Omental fat pad (tissue), 4 donors: ENCODE data around the gene CDC25C. TPM values are rescaled to one million over a fixed set of nuclear protein-coding genes. Genes with fewer than 3 reads are reported as not detected.

Source experiments
- ATAC-seq: fragments of 150-250 bp; one replicate; pipeline ENCODE4 v1.9.1; 2016; ENCODE audit warnings: mild to moderate bottlenecking, moderate library complexity; ENCODE audit not compliant: low FRiP score
- DNase-seq: peaks from one replicate; pipeline ENCODE4 v3.0.0-alpha.2; 2019; ENCODE audit warnings: low spot score
- total RNA-seq, 4 donors: library from RNA; depleted of rRNA; stranded (reverse); fragments of >200 nt; gene quantifications; one replicate each; pipeline ENCODE4 v1.1.0, GENCODE V29; 2016
- TF ChIP-seq, protein P1 (sequence below), 3 donors: fragments of 450-650 bp; IDR thresholded peaks; one replicate each; pipeline ENCODE4 v1.5.1; 2016 to 2017; ENCODE audit warnings: antibody characterized with exemption in 3 of 3, mild to moderate bottlenecking in 3 of 3, moderate library complexity in 2 of 3

CDC25C gene
- total RNA-seq, 4 donors from 2014 or later = 0.56 to 0.72 TPM; not detected in 2

DNA sequence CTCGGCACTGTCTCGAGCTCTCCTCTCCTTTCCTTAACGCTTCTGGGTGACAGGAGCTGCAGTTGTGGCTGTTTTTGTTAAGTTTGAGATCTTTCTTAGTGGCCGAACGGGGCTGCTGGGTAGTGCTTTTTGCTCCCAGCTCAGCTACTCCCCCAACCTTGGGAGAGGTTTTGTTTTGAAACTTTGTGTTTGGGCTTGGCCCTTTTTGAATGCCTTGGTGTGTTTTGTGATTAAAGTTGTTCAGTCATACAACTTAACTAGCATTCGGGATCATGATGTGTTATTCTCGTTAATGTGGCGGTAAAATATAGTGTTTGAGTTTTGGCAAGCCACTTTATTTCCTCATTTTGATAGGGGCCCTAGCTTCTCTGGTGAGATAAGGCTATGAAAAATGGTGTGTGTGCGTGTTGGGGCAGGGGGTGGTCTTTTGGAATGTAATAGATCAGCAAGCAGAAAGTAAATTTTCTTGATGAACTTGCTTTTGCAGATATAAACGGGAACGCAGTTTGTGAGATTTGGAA, 22.0 kb upstream of the CDC25C start:
- no peak for ATAC-seq

DNA sequence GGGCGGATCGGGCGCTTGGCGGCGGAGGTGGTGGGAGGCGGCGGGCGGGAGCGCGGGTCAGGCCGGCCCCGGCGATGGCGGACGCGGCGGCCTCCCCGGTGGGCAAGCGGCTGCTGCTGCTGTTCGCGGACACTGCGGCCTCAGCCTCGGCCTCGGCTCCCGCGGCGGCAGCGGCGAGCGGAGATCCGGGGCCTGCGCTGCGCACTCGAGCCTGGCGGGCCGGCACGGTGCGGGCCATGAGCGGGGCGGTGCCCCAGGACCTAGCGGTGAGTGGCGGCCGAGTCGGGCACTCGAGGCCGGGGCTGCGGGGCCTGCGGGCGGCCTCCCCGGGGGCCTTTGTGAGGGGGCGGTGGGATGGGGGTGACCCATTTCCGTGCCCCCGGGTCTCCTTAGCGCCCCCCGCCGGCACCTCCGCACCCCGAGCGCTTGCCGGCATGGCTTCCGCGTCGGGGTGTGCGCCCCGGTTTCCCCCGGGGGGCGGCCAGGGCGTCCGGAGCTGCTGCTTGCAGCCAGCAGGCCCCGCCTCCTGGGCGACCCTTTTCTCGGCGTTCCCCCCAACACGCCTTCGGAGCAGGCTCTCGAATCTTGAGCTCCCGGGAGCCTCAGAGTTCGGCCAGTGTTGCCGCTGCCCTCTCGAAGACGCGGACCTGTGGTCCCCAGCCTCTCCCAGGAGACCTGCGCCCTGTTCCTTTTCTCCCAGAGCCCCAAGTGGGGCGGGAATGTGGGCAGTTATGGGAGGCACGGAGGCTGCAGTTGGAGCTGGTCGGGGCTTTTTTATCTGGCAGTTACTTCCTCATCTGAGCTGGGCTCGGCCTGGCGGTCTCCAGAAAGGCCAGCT, 21.3 kb upstream of the CDC25C start:
- DNase-seq = no peak
- ATAC-seq = peak; percentile 74
- TF ChIP-seq, protein P1, sequence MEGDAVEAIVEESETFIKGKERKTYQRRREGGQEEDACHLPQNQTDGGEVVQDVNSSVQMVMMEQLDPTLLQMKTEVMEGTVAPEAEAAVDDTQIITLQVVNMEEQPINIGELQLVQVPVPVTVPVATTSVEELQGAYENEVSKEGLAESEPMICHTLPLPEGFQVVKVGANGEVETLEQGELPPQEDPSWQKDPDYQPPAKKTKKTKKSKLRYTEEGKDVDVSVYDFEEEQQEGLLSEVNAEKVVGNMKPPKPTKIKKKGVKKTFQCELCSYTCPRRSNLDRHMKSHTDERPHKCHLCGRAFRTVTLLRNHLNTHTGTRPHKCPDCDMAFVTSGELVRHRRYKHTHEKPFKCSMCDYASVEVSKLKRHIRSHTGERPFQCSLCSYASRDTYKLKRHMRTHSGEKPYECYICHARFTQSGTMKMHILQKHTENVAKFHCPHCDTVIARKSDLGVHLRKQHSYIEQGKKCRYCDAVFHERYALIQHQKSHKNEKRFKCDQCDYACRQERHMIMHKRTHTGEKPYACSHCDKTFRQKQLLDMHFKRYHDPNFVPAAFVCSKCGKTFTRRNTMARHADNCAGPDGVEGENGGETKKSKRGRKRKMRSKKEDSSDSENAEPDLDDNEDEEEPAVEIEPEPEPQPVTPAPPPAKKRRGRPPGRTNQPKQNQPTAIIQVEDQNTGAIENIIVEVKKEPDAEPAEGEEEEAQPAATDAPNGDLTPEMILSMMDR (IDR thresholded peaks at IDR 0.05) = no peak

More for the DNA sequence above, 22.0 kb upstream of the CDC25C start:
- TF ChIP-seq, protein P1 (IDR thresholded peaks at IDR 0.05) = no peak
- no peak for DNase-seq

DNA sequence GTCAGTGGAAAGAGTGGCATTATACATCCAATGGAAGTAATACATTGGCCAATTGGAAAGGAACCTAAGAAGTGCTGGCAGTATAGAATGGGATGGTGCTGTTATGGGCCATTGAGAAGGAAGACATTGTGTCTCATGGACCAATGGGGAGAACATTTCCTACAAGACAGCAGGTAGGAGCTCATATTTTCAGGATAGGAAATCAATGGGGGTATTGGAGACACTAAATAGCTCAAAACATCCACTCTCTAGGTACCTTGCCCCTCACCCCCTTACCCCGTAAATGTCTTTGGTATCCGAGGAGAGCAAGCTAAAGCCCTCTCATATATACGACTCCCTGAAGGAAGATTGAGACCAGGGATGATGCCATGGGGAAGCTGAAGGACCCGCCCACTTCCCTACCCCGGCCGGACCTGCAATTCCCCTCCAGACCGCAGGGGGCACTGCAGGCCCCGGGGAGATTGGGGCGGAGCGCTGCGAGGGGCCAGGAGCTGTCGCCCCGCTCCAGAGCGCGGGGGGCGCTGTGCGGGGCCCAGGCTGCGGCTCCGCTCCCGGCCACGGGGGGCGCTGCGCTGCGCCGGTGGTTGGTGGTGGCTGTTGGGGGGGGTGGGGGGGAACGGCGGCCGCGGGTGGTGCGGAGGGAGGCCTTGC, 20.6 kb upstream of the CDC25C start, which contains the start of gene KDM3B:
KDM3B (plus strand) TSS at position 615 of the 651 bp plus-strand sequence. CDS start 111 bp downstream, outside the sequence.
- DNase-seq = peak; percentile 70

DNA sequence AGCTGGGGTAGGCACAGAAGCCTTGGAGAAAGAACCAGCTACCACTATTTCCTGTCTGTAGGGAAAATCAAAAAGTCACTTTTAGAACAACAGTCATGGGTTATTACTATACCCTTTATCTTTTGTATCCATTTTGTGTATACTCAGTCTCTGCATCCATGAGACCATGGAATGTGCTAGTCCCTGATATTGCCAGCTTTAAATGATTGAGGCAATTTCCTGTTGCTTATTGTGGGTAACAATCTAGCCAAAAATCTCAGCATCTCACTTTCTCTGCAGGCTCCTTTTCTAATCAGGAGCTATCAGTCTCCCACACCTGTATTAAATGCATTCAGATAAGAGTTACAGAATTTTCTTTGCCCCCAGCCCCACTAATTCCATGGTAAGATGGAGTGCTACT, 19.9 kb upstream of the CDC25C start:
- TF ChIP-seq, protein P1 (IDR thresholded peaks at IDR 0.05) = no peak
- DNase-seq (no peak), ATAC-seq (no peak)

More for the DNA sequence above, 20.6 kb upstream of the CDC25C start, which contains the start of gene KDM3B:
- TF ChIP-seq, protein P1 (IDR thresholded peaks at IDR 0.05) = peak in 2 of 3 donors; percentile 99 to 100
- ATAC-seq = peak; percentile 84

DNA sequence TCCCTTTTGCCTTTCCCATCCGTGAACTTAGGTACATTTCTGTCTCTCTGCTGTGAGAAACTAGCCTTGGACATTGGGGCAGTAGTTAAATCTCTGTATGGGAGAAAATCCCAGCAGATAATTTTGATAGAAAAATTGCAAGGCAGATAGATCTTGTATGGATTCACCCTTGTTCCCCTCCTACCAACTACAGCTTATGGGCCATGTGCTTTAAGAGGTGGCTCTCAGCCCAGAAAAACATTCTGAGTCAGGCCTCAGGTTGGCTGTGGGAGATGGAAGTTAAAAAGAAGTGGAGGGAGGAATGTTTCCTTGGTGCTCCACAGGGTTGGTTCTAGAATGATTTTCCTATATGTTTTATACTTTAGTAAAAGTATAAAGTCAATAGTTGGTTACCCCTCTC, 19.5 kb upstream of the CDC25C start:
- ATAC-seq (no peak), DNase-seq (no peak)
- TF ChIP-seq, protein P1 (IDR thresholded peaks at IDR 0.05) = no peak

DNA sequence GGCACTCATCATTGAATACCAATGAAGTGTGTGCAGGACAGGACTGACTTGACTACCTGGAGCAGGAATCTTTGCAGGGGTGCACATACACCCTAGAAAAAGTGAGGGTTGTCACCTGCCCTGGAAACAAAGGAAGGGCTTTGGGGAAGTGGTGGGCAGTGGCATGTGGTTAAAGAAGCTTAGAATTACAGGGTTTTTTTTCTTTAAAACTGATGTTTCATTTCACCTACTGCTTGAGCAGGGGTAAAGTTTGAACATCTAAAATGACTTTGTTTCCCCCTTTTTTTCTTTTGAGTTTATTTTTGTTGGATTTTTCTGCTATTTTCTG, 18.9 kb upstream of the CDC25C start:
- ATAC-seq (no peak), DNase-seq (no peak)
- TF ChIP-seq, protein P1 (IDR thresholded peaks at IDR 0.05) = no peak
